IMR-90 (cell line): ENCODE results near the gene CLRN3. TPM values are rescaled to one million over a fixed set of nuclear protein-coding genes. Genes with fewer than 3 reads are reported as not detected.

Experiments
- ATAC-seq: fragments of 200-7000 bp; cut with Tn5 transposase; 2 replicates; pipeline ENCODE4 v1.9.1; 2020; ENCODE audit warnings: low read depth, mild to moderate bottlenecking, moderate library complexity
- BruUV-seq: library from RNA; stranded (reverse); fragments of 400-500 nt; replicated peaks from 2 replicates; lab custom pipeline; 2021; lab: Mats Ljungman, UMichigan
- CTCF ChIA-PET: fragments of 300-600 bp; formaldehyde crosslinking; extraction: SDS; loops from one replicate; lab custom pipeline; 2021; ENCODE audit warnings: antibody characterized with exemption; lab: Yijun Ruan, JAX
- POLR2A ChIA-PET: fragments of 300-600 bp; sonication (Branson Sonifier 250); formaldehyde crosslinking; loops from one replicate; lab custom pipeline; 2022; ENCODE audit warnings: antibody characterized with exemption; ENCODE audit not compliant: unreplicated experiment; lab: Charles Lee
- DNase-seq: peaks from one replicate; pipeline ENCODE4 v3.0.0; 2013
- H2AFZ ChIP-seq: replicated peaks from 2 replicates; pipeline ENCODE3; 2013; ENCODE audit warnings: low read length, mild to moderate bottlenecking; ENCODE audit not compliant: poor library complexity
- H2AK5ac ChIP-seq: 2 replicates; pipeline ENCODE4 v1.6.1; 2013; ENCODE audit warnings: low read depth, low read length, inconsistent platforms
- H2AK9ac ChIP-seq: replicated peaks from 2 replicates; pipeline ENCODE3; 2013; ENCODE audit warnings: mild to moderate bottlenecking, low read depth, low read length, moderate library complexity; ENCODE audit not compliant: poor library complexity
- H2BK120ac ChIP-seq: 2 replicates; pipeline ENCODE4 v1.6.1; 2013; ENCODE audit warnings: low read depth, low read length, inconsistent platforms
- H2BK15ac ChIP-seq: 3 replicates; pipeline ENCODE4 v1.6.1; 2013; ENCODE audit warnings: low read depth, low read length, inconsistent platforms
- H2BK20ac ChIP-seq: 2 replicates; pipeline ENCODE4 v1.6.1; 2013; ENCODE audit warnings: low read depth, mild to moderate bottlenecking, inconsistent platforms, low read length, moderate library complexity
- H2BK5ac ChIP-seq: 2 replicates; pipeline ENCODE4 v1.6.1; 2013; ENCODE audit warnings: mild to moderate bottlenecking, low read depth, low read length, inconsistent platforms; ENCODE audit not compliant: poor library complexity, severe bottlenecking
- H3K14ac ChIP-seq: replicated peaks from 2 replicates; pipeline ENCODE4 v1.6.1; 2013; ENCODE audit warnings: low read depth, low read length, inconsistent platforms
- H3K18ac ChIP-seq: 2 replicates; pipeline ENCODE4 v1.6.1; 2013; ENCODE audit warnings: low read depth, low read length, control low read depth
- H3K23ac ChIP-seq: 2 replicates; pipeline ENCODE4 v1.6.1; 2013; ENCODE audit warnings: low read depth, low read length, inconsistent platforms
- H3K27ac ChIP-seq: 2 replicates; pipeline ENCODE4 v1.5.1; 2013; ENCODE audit warnings: mild to moderate bottlenecking, control low read depth, low read length; ENCODE audit not compliant: insufficient read depth
- H3K27me3 ChIP-seq: 2 replicates; pipeline ENCODE4 v1.6.1; 2013; ENCODE audit warnings: low read length; ENCODE audit not compliant: control insufficient read depth, insufficient read depth
- H3K36me3 ChIP-seq: 2 replicates; pipeline ENCODE4 v1.6.1; 2013; ENCODE audit warnings: low read length, mixed read lengths; ENCODE audit not compliant: control insufficient read depth, insufficient read depth
- H3K4ac ChIP-seq: 2 replicates; pipeline ENCODE4 v1.6.1; 2013; ENCODE audit warnings: low read depth, low read length, inconsistent platforms
- H3K4me1 ChIP-seq: 2 replicates; pipeline ENCODE4 v1.6.1; 2013; ENCODE audit warnings: low read length, mixed read lengths; ENCODE audit not compliant: control insufficient read depth, insufficient read depth
- H3K4me2 ChIP-seq: 2 replicates; pipeline ENCODE4 v1.6.1; 2013; ENCODE audit warnings: low read depth, mild to moderate bottlenecking, control low read depth, low read length, moderate library complexity
- H3K4me3 ChIP-seq: 2 replicates; pipeline ENCODE4 v1.5.1; 2013; ENCODE audit warnings: low read depth, mild to moderate bottlenecking, control low read depth, low read length, moderate library complexity; ENCODE audit not compliant: insufficient read depth
- H3K56ac ChIP-seq: 2 replicates; pipeline ENCODE4 v1.6.1; 2013; ENCODE audit warnings: low read length, inconsistent platforms; ENCODE audit not compliant: insufficient read depth; ENCODE audit errors: extremely low read depth
- H3K79me1 ChIP-seq, 2 experiments: 2 replicates each; pipeline ENCODE4 v1.6.1; 2013; ENCODE audit warnings: low read length in 2 of 2, inconsistent platforms in 1 of 2, low read depth in 1 of 2
- H3K9ac ChIP-seq: 2 replicates; pipeline ENCODE4 v1.6.1; 2013; ENCODE audit warnings: low read depth, low read length, control low read depth
- H3K9me1 ChIP-seq: 2 replicates; pipeline ENCODE4 v1.6.1; 2013; ENCODE audit warnings: low read length, inconsistent platforms; ENCODE audit not compliant: insufficient read depth
- H3K9me3 ChIP-seq: 2 replicates; pipeline ENCODE4 v1.6.1; 2013; ENCODE audit warnings: low read length; ENCODE audit not compliant: control insufficient read depth, insufficient read depth
- H4K20me1 ChIP-seq: 2 replicates; pipeline ENCODE4 v1.6.1; 2013; ENCODE audit warnings: low read length, inconsistent platforms; ENCODE audit not compliant: insufficient read depth
- H4K5ac ChIP-seq: 2 replicates; pipeline ENCODE4 v1.6.1; 2013; ENCODE audit warnings: mild to moderate bottlenecking, low read depth, low read length, control low read depth
- H4K8ac ChIP-seq, 2 experiments: 2 replicates each; pipeline ENCODE4 v1.6.1; 2013; ENCODE audit warnings: low read depth in 2 of 2, low read length in 2 of 2, control low read depth in 1 of 2, inconsistent platforms in 1 of 2
- H4K91ac ChIP-seq: 2 replicates; pipeline ENCODE4 v1.6.1; 2013; ENCODE audit warnings: low read depth, low read length, inconsistent platforms; ENCODE audit not compliant: insufficient read depth
- BHLHE40 ChIP-seq: fragments of 150-350 bp; IDR thresholded peaks from 2 replicates; pipeline ENCODE4 v1.6.1; 2016; ENCODE audit warnings: mild to moderate bottlenecking, low read depth, low read length
- CEBPB ChIP-seq: IDR thresholded peaks from 2 replicates; pipeline ENCODE4 v1.6.1; 2012; ENCODE audit warnings: low read depth, low read length, improper control_type of control experiment
- MAFK ChIP-seq: IDR thresholded peaks from 2 replicates; pipeline ENCODE4 v1.6.1; 2012; ENCODE audit warnings: low read depth, low read length, improper control_type of control experiment
- MAZ ChIP-seq: IDR thresholded peaks from 2 replicates; pipeline ENCODE4 v1.6.1; 2012; ENCODE audit warnings: low read depth, mild to moderate bottlenecking, low read length, improper control_type of control experiment, moderate library complexity, borderline replicate concordance
- NFE2L2 ChIP-seq: fragments of 150-350 bp; IDR thresholded peaks from 2 replicates; pipeline ENCODE4 v1.6.1; 2016; ENCODE audit warnings: low read depth, mild to moderate bottlenecking, low read length
- POLR2A ChIP-seq: IDR thresholded peaks from 2 replicates; pipeline ENCODE4 v1.6.1; 2012; ENCODE audit warnings: mild to moderate bottlenecking, low read depth, low read length
- RAD21 ChIP-seq: IDR thresholded peaks from 2 replicates; pipeline ENCODE4 v1.6.1; 2012; ENCODE audit warnings: low read length, improper control_type of control experiment
- RCOR1 ChIP-seq: IDR thresholded peaks from 2 replicates; pipeline ENCODE4 v1.6.1; 2012; ENCODE audit warnings: mild to moderate bottlenecking, low read length, improper control_type of control experiment; ENCODE audit not compliant: insufficient replicate concordance
- SMC3 ChIP-seq: fragments of 150-350 bp; IDR thresholded peaks from 2 replicates; pipeline ENCODE4 v1.6.1; 2016; ENCODE audit warnings: low read depth, mild to moderate bottlenecking, antibody characterized with exemption, low read length, moderate library complexity
- whole genome bisulfite sequencing, 2 experiments: methylation state at CpG; one replicate each; pipeline versions ENCODE4 v1.1.5 to v1.1.7; 2013; ENCODE audit warnings: missing lambda C conversion rate in 2 of 2; ENCODE audit not compliant: insufficient read length in 1 of 2; ENCODE audit errors: extremely low coverage in 2 of 2; 5-methylcytosine and 5-hydroxymethylcytosine counted together
- dilution Hi-C: fragments of 300-500 bp; cut with HindIII; formaldehyde crosslinking; loops from one replicate; pipeline ENCODE4 v1.14.3; 2018; ENCODE audit warnings: low sequenced_read_pairs; ENCODE audit not compliant: unreplicated experiment
- in situ Hi-C: fragments of 300-500 bp; cut with MboI; formaldehyde crosslinking; loops from 3 replicates; pipeline ENCODE4 v1.14.3; 2019; ENCODE audit warnings: low sequenced_read_pairs, inconsistent platforms, mixed read lengths
- intact Hi-C: fragments of 100-400 bp; cut with micrococcal nuclease; formaldehyde crosslinking; loops from 2 replicates; pipeline ENCODE4 v1.10.0; 2022
- polyA plus RNA-seq, 3 experiments: library from polyadenylated mRNA; depleted of rRNA; stranded (reverse); fragments of >200 nt; gene quantifications; 2 replicates each; pipeline ENCODE4 v1.2.3, GENCODE V29; 2012; ENCODE audit warnings: low replicate concordance in 1 of 3
- total RNA-seq: library from RNA; depleted of rRNA; stranded (reverse); fragments of >200 nt; gene quantifications from 2 replicates; pipeline ENCODE4 v1.2.3, GENCODE V29; 2012
- TF ChIP-seq, protein P1 (sequence below): fragments of 150-350 bp; IDR thresholded peaks from 2 replicates; pipeline ENCODE4 v1.6.1; 2016; ENCODE audit warnings: low read depth, mild to moderate bottlenecking, low read length, moderate library complexity, borderline replicate concordance
- TF ChIP-seq, protein P2 (sequence below): conservative IDR thresholded peaks from 2 replicates; pipeline ENCODE4 v1.5.1; 2012; ENCODE audit warnings: mild to moderate bottlenecking, low read depth, low read length, improper control_type of control experiment

Gene CLRN3
- total and polyA plus RNA-seq, 2 of the 4 experiments (the other 2 are of a cell fraction): not detected

DNA sequence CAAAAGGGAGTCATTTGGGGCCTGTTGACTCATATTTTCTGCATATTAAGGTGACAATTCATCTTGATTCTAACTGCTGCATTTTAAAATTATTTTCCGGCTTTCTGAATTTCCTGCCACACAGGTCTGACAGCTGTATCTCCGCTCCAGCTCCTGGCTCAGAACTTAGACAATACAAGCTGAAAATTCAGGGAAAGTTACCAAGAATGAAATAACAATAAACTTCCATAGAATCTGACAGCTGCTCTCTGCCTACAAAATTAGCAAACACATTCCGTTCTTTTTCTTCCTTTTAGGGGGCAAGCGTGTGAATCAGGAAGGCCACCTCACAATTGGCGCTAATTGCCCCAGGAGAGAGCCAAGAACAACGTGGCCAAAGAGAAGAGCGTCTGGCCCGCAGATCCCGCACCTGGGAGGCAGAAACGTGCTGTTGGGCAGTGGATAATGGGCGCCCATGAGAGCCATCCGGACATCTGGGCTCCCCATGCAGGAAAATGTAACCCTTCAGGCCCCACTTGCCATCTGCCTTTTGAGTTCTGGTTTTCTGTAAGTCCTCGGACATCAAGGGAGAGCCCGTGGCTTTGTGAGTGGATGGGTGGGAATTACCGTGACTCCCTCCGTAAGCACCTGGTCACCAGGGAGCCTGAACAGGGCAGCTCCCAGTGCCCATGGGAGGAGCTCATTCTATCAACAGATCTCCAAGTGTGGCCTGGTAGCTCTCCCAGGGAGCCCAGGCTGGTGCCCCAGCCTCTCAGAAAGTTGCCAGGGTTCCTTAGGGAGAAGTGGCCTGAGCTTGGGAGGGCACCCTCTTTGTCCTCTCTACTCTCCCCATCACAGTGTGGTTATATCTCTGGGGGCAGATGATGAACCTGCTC is 5.0 kb downstream of the CLRN3 start:
- CTCF ChIA-PET: no interaction called here
- no peak overlapping the region for H3K27ac ChIP-seq

More for the DNA sequence above, 5.0 kb downstream of the CLRN3 start:
- Histone ChIP-seq H3K56ac (no peak overlapping the region), H3K9me1 (no peaks in the 10 kb centered on the region; the same call in 1 of the 2 replicates), H4K91ac (no peak overlapping the region), H3K9me3 (no peaks in the 10 kb centered on the region), H3K4me2 (no peak overlapping the region), H2BK15ac (no peak overlapping the region), H3K4me1 (no peaks in the 10 kb centered on the region), H4K8ac (no peak overlapping the region), H2BK5ac (no peak overlapping the region), H3K4ac (no peak overlapping the region), H4K20me1 (no peaks in the 10 kb centered on the region), H3K23ac (no peak overlapping the region), H3K79me1 (no peaks in the 10 kb centered on the region), H4K5ac (no peak overlapping the region), H2AFZ (no peak overlapping the region), H2AK5ac (no peak overlapping the region), H2BK20ac (no peak overlapping the region), H3K18ac (no peak overlapping the region), H2BK120ac (no peak overlapping the region), H3K36me3 (no peaks in the 10 kb centered on the region), H3K4me3 (no peak overlapping the region), H3K27me3 (no peaks in the 10 kb centered on the region), H3K14ac (no peak overlapping the region), H3K9ac (no peak overlapping the region), H2AK9ac (no peak overlapping the region)
- WGBS, 2 experiments: 67% methylated on average over 1 of the region's 16 CpGs; no CpG with 5 or more reads in 1 of the 2 experiments
- in situ Hi-C loops: no loop called here
- TF ChIP-seq MAZ (no peak), RCOR1 (no peak), CEBPB (no peak), SMC3 (no peak), POLR2A (no peak), RAD21 (no peak), NFE2L2 (no peak), BHLHE40 (no peak), MAFK (no peak)
- TF ChIP-seq, protein P1, sequence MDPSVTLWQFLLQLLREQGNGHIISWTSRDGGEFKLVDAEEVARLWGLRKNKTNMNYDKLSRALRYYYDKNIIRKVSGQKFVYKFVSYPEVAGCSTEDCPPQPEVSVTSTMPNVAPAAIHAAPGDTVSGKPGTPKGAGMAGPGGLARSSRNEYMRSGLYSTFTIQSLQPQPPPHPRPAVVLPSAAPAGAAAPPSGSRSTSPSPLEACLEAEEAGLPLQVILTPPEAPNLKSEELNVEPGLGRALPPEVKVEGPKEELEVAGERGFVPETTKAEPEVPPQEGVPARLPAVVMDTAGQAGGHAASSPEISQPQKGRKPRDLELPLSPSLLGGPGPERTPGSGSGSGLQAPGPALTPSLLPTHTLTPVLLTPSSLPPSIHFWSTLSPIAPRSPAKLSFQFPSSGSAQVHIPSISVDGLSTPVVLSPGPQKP: no peak
- TF ChIP-seq, protein P2, sequence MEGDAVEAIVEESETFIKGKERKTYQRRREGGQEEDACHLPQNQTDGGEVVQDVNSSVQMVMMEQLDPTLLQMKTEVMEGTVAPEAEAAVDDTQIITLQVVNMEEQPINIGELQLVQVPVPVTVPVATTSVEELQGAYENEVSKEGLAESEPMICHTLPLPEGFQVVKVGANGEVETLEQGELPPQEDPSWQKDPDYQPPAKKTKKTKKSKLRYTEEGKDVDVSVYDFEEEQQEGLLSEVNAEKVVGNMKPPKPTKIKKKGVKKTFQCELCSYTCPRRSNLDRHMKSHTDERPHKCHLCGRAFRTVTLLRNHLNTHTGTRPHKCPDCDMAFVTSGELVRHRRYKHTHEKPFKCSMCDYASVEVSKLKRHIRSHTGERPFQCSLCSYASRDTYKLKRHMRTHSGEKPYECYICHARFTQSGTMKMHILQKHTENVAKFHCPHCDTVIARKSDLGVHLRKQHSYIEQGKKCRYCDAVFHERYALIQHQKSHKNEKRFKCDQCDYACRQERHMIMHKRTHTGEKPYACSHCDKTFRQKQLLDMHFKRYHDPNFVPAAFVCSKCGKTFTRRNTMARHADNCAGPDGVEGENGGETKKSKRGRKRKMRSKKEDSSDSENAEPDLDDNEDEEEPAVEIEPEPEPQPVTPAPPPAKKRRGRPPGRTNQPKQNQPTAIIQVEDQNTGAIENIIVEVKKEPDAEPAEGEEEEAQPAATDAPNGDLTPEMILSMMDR: no peak
- no TSS peak for BruUV-seq
- no peak for DNase-seq
- dilution Hi-C loops: no loop called here
- POLR2A ChIA-PET: no interaction called here
- intact Hi-C loops: no loop called here
- ATAC-seq: no peak
